Bone marrow (tissue), 2 donors: ENCODE measurements around the gene TRIM28.
"Not testable (repeated sequence)": the region's sequence is repeated elsewhere in the genome, so short reads cannot be mapped to it uniquely, and the experiment has no call there.

Experiments
- DNase-seq, 2 donors: peaks; one replicate each; lab custom pipeline; 2025; lab: John Stamatoyannopoulos, UW

TRIM28 gene

GRCh38 chr19:58561373-58562121 is 17.7 kb downstream of the TRIM28 start:
- no peak for DNase-seq

- DNase-seq, result no peak
Observed at GRCh38 chr19:58562122-58563033, 18.5 kb downstream of the TRIM28 start.

- no peak for DNase-seq
Observed at GRCh38 chr19:58563034-58563573, 19.2 kb downstream of the TRIM28 start.

GRCh38 chr19:58563823-58564222 is 20.0 kb downstream of the TRIM28 start:
- no peak for DNase-seq

- DNase-seq, result no peak
Observed at GRCh38 chr19:58566989-58567388, 23.1 kb downstream of the TRIM28 start.

GRCh38 chr19:58568453-58569130 is 24.7 kb downstream of the TRIM28 start:
- no peak for DNase-seq

GRCh38 chr19:58569191-58569942 is 25.5 kb downstream of the TRIM28 start:
- DNase-seq, result no peak

GRCh38 chr19:58569943-58570670 is 26.2 kb downstream of the TRIM28 start:
- DNase-seq, result no peak

GRCh38 chr19:58570770-58571574 is 27.1 kb downstream of the TRIM28 start:
- DNase-seq, result no peak

GRCh38 chr19:58571575-58571947 is 27.7 kb downstream of the TRIM28 start:
- DNase-seq, result no peak

GRCh38 chr19:58572026-58572817 is 28.4 kb downstream of the TRIM28 start:
- no peak for DNase-seq

GRCh38 chr19:58572818-58573657 is 29.2 kb downstream of the TRIM28 start, which contains the start of gene MZF1:
MZF1 (minus strand) TSS chr19:58573335; CDS start chr19:58571389, 1,946 bp downstream.
- DNase-seq, result no peak

- no peak for DNase-seq
Observed at GRCh38 chr19:58573658-58574164, 29.8 kb downstream of the TRIM28 start.

GRCh38 chr19:58575183-58576041 is 31.5 kb downstream of the TRIM28 start:
- no peak for DNase-seq

- not testable (repeated sequence) for DNase-seq
Observed at GRCh38 chr19:58577581-58577980, 33.7 kb downstream of the TRIM28 start.

GRCh38 chr19:58578012-58578925 is 34.4 kb downstream of the TRIM28 start:
- DNase-seq, result no peak
